HG03432 (cell line): ENCODE measurements around the gene PTS.

Experiments
- ATAC-seq: cut with Tn5 transposase; IDR thresholded peaks from one replicate; pipeline ENCODE4 v1.9.1; 2021; ENCODE audit warnings: mild to moderate bottlenecking, moderate library complexity; ENCODE audit not compliant: unreplicated experiment

PTS gene

DNA sequence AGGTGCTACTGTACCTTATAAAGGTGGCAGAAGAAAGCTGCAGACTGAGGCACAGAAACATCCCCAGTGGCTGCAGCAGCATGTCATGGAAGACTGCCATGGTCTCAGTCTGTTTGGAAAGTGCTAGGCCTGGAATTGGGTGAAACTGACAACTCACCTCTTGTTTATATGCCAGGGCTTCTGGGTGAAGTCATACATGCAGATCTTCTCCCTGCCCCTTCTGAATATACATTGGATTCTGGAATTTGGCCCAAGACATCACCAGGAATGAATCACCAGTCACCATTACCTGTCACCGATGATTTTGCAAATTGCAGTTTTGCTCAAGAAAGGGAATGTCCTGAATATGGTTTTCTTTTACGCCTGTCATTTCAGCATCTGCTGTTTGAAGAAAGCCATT lies 34.3 kb downstream of the PTS start, which contains the start of gene PLET1:
PLET1 (minus strand) TSS at position 371 of the 400 bp plus-strand sequence; CDS start at position 100, 271 bp downstream.
- no peak for ATAC-seq

DNA sequence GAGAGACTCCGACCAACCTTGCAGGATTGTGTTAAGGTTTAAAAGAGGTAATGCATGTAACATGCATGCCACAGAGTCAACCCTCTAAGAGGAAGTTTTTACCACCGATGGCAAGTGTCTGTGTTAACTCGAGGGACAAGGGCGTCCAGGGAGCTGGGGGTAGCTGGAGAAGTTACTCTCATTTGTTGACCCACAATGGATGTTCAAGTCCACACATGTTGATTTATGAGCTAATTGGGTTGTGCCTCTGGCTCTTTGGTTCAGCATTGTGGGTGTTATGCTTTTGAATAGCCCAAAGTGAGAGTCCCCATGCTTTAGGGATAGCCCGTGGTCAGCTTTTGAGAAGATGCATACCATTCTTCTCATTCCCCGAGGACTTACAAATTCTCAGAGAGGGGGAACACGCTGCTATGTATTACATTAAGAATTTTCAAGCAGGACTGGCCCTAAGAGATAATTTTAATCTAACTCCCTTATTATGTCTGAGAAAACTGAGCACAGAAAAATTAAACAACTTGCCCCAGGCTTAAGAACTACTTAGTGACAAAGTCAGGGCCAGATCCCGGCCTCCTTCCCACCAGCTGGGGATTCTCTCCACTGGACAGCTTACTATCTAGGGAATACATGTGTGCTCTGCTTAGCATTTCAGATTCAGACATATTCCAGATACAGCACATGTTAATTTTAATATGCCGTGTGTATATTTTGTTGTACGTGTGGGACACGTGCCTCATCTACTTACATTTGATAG lies 39.6 kb downstream of the PTS start:
- no peak for ATAC-seq

DNA sequence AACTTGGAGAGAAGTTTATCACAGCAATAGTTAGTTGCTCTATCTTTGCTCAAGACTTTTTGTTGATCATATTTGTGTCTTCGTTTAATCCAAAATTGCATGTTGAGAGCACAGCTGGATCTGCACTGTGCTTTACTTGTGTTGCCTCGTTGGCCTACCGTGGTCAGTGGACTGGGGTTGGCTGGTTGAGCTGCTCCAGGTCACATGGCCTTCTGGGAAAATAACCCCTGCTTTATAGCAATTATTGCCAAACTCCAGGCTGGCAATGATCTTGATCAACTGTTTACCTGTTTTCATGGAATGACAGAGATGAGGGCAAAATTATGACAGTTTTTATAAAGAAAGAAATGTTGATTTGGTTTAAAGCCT lies 40.2 kb downstream of the PTS start:
- no peak for ATAC-seq

GRCh38 chr11:112267188-112267591 lies 41.0 kb downstream of the PTS start:
- ATAC-seq, result no peak

DNA sequence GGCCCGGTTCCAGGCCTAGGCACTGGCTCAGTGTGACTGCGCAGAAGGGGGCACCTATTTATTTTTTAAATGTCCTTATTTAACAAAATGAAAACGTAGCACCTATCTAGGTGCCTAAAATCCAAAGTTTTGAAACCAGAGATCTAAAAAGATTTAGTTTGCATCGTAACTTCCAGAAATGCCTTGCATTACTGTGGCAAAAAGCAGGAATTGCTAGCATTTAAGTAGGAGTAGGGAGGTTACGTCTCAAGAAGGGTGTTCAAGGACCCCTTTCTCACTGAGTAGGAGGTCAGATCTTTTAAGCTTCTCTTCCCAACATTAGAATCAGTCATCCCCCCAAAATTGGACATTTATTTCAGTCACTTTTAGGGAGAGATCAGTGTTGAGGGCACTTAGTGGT lies 42.2 kb downstream of the PTS start:
- ATAC-seq, result no peak

GRCh38 chr11:112269139-112269538 lies 42.9 kb downstream of the PTS start:
- no peak for ATAC-seq

DNA sequence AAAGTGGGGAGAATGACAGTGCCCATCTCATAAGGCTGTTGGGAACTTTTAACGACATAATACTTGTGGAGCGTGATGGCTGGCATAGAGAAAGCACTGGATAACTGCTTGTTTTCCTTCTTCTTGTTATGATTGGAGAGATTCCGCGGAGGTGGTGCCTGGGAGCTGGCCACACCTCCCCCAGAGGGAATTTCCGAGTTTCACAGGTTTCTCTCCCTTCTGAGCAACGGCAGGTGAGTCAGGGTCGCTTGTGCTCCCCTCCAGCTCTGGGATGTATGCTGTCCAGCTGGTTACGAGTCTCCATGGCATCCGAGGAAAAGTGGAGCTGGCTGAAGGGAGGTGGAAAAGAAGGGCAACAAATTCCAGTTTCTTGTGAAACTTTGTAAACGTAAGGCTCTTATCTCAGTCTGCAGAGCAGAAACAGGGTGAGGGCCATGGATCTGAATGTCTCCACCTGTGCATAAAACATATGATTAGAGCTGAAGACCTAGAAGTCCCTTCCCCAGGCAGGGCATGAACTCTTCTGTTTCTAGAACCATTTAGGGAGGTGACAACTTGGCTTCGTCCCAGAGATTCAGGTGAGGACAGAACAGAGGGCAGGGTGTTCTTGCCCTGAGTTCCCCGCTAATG lies 44.4 kb downstream of the PTS start:
- ATAC-seq, result no peak

DNA sequence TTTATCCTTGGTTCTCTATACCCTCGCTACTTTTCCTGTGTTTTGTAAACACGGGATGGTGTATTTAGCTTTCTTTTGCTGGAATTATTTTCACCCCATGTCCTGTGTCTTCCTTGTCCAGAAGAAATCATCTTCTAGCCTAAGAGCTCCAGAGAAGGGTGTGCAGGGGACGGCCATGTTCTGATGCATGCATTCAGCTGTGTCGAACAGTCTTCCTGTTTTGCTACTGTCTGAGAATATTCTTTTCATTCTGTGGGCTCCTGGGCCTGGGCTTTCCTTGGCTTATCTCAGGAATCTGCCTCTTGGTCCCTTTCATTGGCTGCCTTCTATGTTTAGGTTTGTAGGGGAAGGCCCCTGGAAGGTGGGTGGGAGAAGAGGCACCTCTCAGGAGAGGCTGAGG lies 45.0 kb downstream of the PTS start:
- ATAC-seq, result no peak

GRCh38 chr11:112273066-112273465 lies 46.8 kb downstream of the PTS start:
- no peak for ATAC-seq

GRCh38 chr11:112274007-112274783 lies 48.0 kb downstream of the PTS start:
- ATAC-seq, result no peak

- ATAC-seq, result no peak
Measured at GRCh38 chr11:112277029-112277428, 50.8 kb downstream of the PTS start.

- no peak for ATAC-seq
Measured at GRCh38 chr11:112277941-112278340, 51.7 kb downstream of the PTS start.

- no peak for ATAC-seq
Measured at GRCh38 chr11:112278803-112279202, 52.6 kb downstream of the PTS start.

DNA sequence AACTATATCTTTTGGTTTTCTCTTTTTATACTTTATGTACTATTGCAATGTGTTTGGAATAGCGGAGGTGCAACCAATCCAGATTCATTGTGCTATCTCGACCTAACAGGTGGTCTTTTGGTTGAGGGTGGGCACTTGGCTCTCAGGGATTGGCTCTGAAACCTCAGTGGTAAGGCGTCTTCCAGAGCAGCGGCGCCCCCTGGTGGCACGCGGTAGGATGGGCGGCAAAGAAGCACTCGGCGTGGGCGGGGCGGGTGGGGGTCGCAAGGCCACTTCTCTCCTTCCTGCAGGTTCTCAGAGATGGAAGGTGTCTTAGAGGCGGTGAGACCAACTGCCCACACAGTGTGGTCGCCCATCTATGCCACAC lies 53.7 kb downstream of the PTS start:
- ATAC-seq, result peak; percentile 42

- peak; percentile 78 for ATAC-seq
Measured at GRCh38 chr11:112280268-112281126, 54.3 kb downstream of the PTS start.

GRCh38 chr11:112281726-112282125 lies 55.5 kb downstream of the PTS start:
- ATAC-seq, result no peak
